22Rv1 (cell line): ENCODE measurements around the gene GRAP2.

Experiments
- H3K27ac ChIP-seq: fragments of 450-650 bp; 2 replicates; pipeline ENCODE4 v1.5.1; 2017
- CTCF ChIP-seq: fragments of 450-650 bp; IDR thresholded peaks from 2 replicates; pipeline ENCODE4 v1.5.1; 2017; ENCODE audit warnings: mild to moderate bottlenecking
- ZFX ChIP-seq: fragments of 450-650 bp; IDR thresholded peaks from 2 replicates; pipeline ENCODE4 v1.6.1; 2017; ENCODE audit warnings: antibody characterized with exemption, borderline replicate concordance

The GRAP2 gene

GRCh38 chr22:39965748-39966147, 64.9 kb downstream of the GRAP2 start:
- TF ChIP-seq ZFX (no peak), CTCF (no peak)
- H3K27ac ChIP-seq, result no peak overlapping the region

- TF ChIP-seq CTCF, result no peak
- TF ChIP-seq ZFX, result no peak
Observed at GRCh38 chr22:39966470-39966869, 65.6 kb downstream of the GRAP2 start.

GRCh38 chr22:39967103-39967829, 66.4 kb downstream of the GRAP2 start:
- no peak overlapping the region for H3K27ac ChIP-seq
- TF ChIP-seq ZFX (no peak), CTCF (no peak)

More at GRCh38 chr22:39966470-39966869, 65.6 kb downstream of the GRAP2 start:
- no peak overlapping the region for H3K27ac ChIP-seq

GRCh38 chr22:39967996-39968972, 67.4 kb downstream of the GRAP2 start:
- TF ChIP-seq ZFX (no peak), CTCF (no peak)
- no peak overlapping the region for H3K27ac ChIP-seq

GRCh38 chr22:39970742-39971141, 69.9 kb downstream of the GRAP2 start:
- TF ChIP-seq CTCF (no peak), ZFX (no peak)
- H3K27ac ChIP-seq, result no peak overlapping the region

GRCh38 chr22:39972641-39973040, 71.8 kb downstream of the GRAP2 start:
- TF ChIP-seq ZFX, result no peak
- TF ChIP-seq CTCF, result no peak
- H3K27ac ChIP-seq, result no peak overlapping the region
